ENCODE results near the gene MAGI2.

The MAGI2 gene

DNA sequence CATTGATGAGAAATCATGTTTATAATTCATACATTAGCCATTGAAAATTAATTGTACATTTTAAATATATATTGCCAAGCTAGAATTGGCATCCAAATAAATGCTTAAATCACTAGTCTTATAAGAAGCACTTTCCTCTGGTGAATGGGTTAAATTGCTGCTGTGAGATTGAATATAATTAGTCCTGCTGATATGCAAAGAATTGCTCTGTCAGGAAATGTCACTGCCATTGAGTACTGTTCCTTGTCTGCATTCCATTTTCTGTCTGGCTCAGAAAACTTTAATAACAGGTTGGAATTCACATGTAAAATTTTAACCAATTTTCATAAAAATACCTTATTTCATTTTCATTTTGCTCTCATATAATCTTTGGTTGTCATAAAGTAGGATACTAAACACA lies 589.1 kb downstream of the MAGI2 start:
- H3K4me3 ChIP-seq (ENCODE audit: low read length): no peak overlapping the region
- H3K4me1 ChIP-seq (ENCODE audit: control insufficient read depth, insufficient read depth, low read length): no peaks in the 10 kb centered on the region
- no peak overlapping the region for H3K27ac ChIP-seq (ENCODE audit: low read depth, low read length)
- H3K36me3 ChIP-seq (ENCODE audit: control insufficient read depth, insufficient read depth, low read length): no peaks in the 10 kb centered on the region
- H3K27me3 ChIP-seq (ENCODE audit: control insufficient read depth, insufficient read depth, low read length): no peaks in the 10 kb centered on the region
- H3K9ac ChIP-seq (ENCODE audit: low read length): no peak overlapping the region

DNA sequence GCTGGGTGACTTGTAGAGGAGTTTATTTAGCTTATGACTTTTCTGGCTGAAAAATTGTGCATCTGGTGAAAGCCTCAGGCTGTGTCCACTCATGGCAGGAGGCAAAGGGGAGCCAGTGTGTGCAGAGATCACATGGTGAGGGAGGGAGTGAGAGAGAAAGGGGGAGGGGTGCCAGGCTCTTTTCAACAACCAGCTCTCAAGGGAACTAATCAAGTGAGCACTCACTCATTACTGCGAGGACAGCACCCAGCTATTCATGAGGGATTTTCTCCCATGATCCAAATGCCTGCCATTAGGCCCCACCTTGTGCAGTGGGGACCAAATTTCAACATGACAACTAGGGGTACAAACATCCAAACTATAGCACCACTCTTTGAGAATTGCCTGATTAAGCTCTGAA lies 590.2 kb downstream of the MAGI2 start:
- H3K27ac ChIP-seq (ENCODE audit: low read depth, low read length): no peak overlapping the region
- H3K9ac ChIP-seq (ENCODE audit: low read length): no peak overlapping the region
- no peaks in the 10 kb centered on the region for H3K27me3 ChIP-seq (ENCODE audit: control insufficient read depth, insufficient read depth, low read length)
- no peaks in the 10 kb centered on the region for H3K4me1 ChIP-seq (ENCODE audit: control insufficient read depth, insufficient read depth, low read length)
- no peaks in the 10 kb centered on the region for H3K36me3 ChIP-seq (ENCODE audit: control insufficient read depth, insufficient read depth, low read length)
- H3K4me3 ChIP-seq (ENCODE audit: low read length): no peak overlapping the region

DNA sequence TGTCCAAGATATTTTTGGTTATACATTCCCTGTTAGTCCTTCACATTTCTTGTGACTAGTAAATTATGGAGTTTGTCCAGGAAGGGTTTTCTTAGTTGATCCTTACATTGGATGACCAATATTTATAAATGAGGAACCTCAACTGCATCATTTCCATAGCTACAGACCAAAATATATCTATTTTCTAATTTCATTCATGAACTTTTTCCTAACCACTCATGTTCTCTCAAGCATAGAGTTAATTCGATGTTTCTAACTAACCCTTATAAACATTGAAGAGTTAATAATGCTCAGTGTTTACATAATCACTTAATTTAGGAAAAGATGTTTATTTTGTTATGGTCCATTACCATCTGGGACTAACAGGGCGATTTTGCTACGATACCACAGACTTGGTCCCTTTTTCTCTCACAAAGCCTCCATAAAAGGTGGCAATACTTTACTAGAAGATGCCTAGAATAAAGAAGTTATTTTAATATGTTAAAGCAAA lies 591.0 kb downstream of the MAGI2 start:
- Histone ChIP-seq H3K27me3 (ENCODE audit: control insufficient read depth, insufficient read depth, low read length) (no peaks in the 10 kb centered on the region), H3K27ac (ENCODE audit: low read depth, low read length) (no peak overlapping the region), H3K4me3 (ENCODE audit: low read length) (no peak overlapping the region), H3K36me3 (ENCODE audit: control insufficient read depth, insufficient read depth, low read length) (no peaks in the 10 kb centered on the region), H3K9ac (ENCODE audit: low read length) (no peak overlapping the region), H3K4me1 (ENCODE audit: control insufficient read depth, insufficient read depth, low read length) (no peaks in the 10 kb centered on the region)

DNA sequence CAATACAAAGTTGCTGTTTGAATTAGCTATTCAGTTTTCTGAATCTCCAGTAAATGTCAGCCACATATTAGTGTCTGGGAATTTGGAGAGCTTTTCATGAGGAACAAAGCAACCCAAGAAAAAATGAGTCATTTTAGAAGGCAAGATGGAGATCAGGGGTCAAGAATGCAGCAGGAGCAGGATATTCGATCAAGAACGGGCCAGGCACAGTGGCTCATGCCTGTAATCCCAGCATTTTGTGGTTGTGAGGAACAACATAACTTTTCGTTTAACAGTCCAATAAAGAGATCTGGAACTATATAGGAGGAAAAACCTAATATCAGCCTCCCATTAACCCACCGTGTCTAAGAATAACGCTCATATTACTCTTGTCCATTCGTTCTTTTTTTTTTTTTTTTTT lies 600.5 kb downstream of the MAGI2 start:
- no peak overlapping the region for H3K4me3 ChIP-seq (ENCODE audit: low read length)
- H3K4me1 ChIP-seq (ENCODE audit: control insufficient read depth, insufficient read depth, low read length): no peaks in the 10 kb centered on the region
- H3K9ac ChIP-seq (ENCODE audit: low read length): no peak overlapping the region
- no peak overlapping the region for H3K27ac ChIP-seq (ENCODE audit: low read depth, low read length)
- no peaks in the 10 kb centered on the region for H3K36me3 ChIP-seq (ENCODE audit: control insufficient read depth, insufficient read depth, low read length)
- no peaks in the 10 kb centered on the region for H3K27me3 ChIP-seq (ENCODE audit: control insufficient read depth, insufficient read depth, low read length)

DNA sequence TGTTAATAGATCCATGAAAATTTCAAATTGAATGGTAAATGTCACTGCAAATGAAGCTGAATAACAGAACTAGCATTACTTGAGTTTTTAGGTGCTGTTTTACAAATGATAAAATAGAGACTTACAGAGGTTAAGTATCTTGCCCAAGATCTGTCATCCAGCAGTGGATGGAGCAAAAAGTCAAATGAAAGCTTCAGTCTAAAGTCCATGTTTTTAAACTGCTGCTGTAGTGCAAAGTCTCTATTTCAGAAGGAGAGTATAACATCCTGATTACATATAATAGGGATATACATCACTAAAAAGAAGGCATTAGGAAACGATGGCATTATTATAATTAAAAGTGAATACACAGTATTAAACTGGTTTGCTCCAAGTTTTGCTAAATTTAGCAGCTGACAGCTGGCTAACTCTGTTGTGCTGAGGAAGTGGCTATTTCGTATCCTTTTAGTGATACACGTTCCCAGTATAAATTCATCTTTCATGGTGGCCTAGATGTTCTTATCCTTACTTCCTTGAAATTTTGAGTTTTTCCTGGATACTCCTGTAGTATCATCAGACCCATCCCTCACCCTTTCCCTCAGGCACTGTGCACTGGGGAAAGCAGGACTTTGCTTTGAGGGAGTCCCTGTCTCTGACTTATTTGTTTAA lies 603.2 kb downstream of the MAGI2 start:
- Histone ChIP-seq H3K27me3 (ENCODE audit: control insufficient read depth, insufficient read depth, low read length) (no peaks in the 10 kb centered on the region), H3K4me3 (ENCODE audit: low read length) (no peak overlapping the region), H3K9ac (ENCODE audit: low read length) (no peak overlapping the region), H3K27ac (ENCODE audit: low read depth, low read length) (no peak overlapping the region), H3K36me3 (ENCODE audit: control insufficient read depth, insufficient read depth, low read length) (no peaks in the 10 kb centered on the region), H3K4me1 (ENCODE audit: control insufficient read depth, insufficient read depth, low read length) (no peaks in the 10 kb centered on the region)

DNA sequence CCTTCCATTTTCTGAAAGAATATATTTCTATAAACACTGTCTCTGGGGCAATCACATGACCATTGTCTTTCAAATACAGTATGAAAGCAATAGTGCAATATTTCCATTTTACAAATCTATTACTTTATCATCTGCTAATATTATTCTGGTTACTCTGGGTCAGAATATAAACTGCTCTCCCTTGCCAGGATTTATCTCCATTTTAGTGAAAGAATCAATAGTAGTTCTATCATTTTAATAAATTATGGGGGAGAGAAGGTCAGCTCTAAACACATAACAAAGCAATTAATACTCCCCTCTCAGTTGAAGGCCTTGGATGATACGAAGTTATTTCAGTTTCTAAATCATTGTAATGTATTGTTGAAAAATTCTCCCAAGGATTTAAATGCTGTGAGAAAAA lies 608.3 kb downstream of the MAGI2 start:
- H3K9ac ChIP-seq (ENCODE audit: low read length): no peak overlapping the region
- no peak overlapping the region for H3K4me3 ChIP-seq (ENCODE audit: low read length)
- no peak overlapping the region for H3K27ac ChIP-seq (ENCODE audit: low read depth, low read length)
- no peaks in the 10 kb centered on the region for H3K27me3 ChIP-seq (ENCODE audit: control insufficient read depth, insufficient read depth, low read length)
- no peaks in the 10 kb centered on the region for H3K4me1 ChIP-seq (ENCODE audit: control insufficient read depth, insufficient read depth, low read length)
- H3K36me3 ChIP-seq (ENCODE audit: control insufficient read depth, insufficient read depth, low read length): no peaks in the 10 kb centered on the region

DNA sequence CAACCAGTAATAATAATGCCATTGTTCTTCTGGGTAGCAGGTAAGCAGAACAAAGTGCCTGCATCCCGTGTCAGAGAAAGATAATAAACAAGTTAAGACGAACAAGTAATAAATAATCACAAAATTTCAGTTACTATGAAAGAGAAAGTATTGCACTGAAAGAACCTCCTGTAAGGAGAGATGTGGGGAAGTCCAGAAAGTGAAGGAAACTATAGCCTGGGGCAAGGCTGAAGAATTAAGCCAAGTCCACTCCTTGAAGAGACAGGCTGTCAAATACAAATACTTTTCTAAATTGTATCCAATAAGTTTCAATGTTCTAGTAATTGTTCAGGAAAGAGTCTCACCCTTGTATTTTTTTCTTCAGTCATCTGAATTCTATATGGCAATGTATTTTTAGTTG lies 611.4 kb downstream of the MAGI2 start:
- Histone ChIP-seq H3K9ac (ENCODE audit: low read length) (no peak overlapping the region), H3K36me3 (ENCODE audit: control insufficient read depth, insufficient read depth, low read length) (no peaks in the 10 kb centered on the region), H3K27me3 (ENCODE audit: control insufficient read depth, insufficient read depth, low read length) (no peaks in the 10 kb centered on the region), H3K27ac (ENCODE audit: low read depth, low read length) (no peak overlapping the region), H3K4me3 (ENCODE audit: low read length) (no peak overlapping the region), H3K4me1 (ENCODE audit: control insufficient read depth, insufficient read depth, low read length) (no peaks in the 10 kb centered on the region)

DNA sequence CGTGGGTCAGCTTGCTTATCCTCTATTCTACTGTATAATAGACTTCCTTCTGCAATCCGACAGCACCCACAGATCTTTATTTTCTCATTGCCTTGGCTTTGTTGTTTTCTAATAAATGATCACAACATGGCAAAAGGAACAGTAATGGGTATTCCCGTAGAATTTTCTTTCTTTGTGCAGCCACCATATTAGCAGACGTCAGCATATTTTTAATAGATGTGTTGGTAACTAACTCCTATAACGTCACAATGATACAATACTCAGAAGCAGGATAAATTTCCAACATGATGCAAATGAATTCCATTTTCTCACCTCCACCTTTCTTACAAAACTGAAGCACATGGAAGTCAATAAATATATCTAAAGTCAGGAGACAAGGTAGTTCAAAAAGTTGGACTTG lies 617.6 kb downstream of the MAGI2 start:
- Histone ChIP-seq H3K27me3 (ENCODE audit: control insufficient read depth, insufficient read depth, low read length) (no peaks in the 10 kb centered on the region), H3K36me3 (ENCODE audit: control insufficient read depth, insufficient read depth, low read length) (no peaks in the 10 kb centered on the region), H3K4me3 (ENCODE audit: low read length) (no peak overlapping the region), H3K27ac (ENCODE audit: low read depth, low read length) (no peak overlapping the region), H3K4me1 (ENCODE audit: control insufficient read depth, insufficient read depth, low read length) (no peaks in the 10 kb centered on the region), H3K9ac (ENCODE audit: low read length) (no peak overlapping the region)

DNA sequence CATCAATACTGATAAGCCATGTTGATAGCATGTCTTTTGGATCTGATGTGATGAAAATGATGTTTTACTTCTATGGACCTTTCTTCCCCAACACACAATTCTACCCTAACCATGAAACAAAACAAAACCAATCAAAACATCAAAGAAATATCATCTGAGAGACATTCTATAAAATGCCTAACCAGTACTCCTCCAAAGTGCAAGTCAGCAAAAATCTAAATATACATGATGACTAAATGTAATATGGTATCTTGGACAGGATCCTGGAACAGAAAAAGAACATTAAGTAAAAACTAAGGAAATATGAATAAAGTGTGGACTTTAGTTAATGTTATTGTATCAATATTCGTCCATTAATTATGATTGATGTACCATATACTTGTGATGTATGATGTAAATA lies 625.1 kb downstream of the MAGI2 start:
- no peak overlapping the region for H3K9ac ChIP-seq (ENCODE audit: low read length)
- no peak overlapping the region for H3K27ac ChIP-seq (ENCODE audit: low read depth, low read length)
- no peaks in the 10 kb centered on the region for H3K4me1 ChIP-seq (ENCODE audit: control insufficient read depth, insufficient read depth, low read length)
- H3K4me3 ChIP-seq (ENCODE audit: low read length): no peak overlapping the region
- H3K27me3 ChIP-seq (ENCODE audit: control insufficient read depth, insufficient read depth, low read length): no peaks in the 10 kb centered on the region
- H3K36me3 ChIP-seq (ENCODE audit: control insufficient read depth, insufficient read depth, low read length): no peaks in the 10 kb centered on the region

DNA sequence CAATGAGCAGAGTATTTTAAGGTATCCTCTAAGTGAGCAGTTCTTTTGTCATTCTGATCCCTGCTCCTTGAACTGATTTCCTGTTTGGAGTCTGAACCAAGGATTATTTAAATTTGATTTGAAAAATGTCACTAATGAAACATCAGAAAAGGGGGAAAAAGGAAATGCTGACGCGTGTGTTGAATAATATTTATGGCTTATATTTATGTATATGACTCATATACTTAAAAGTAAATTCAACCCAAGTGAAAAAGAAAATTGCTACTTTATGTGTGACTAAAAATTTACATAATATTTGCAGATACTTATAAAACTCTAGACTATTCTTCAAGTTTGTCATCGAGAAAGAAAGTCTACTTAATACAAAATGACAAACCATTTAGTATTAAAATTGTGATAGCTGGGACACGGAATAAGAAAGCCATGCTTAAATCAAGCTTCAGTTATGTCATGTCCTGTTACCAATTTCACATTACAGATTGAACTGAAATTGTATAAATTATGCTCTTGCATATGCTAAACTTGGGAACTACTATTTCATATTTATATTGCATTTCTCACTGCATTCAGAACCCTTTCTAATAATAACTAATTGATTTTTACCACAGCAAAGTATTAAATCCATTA lies 649.9 kb downstream of the MAGI2 start:
- Histone ChIP-seq H3K27me3 (ENCODE audit: control insufficient read depth, insufficient read depth, low read length) (no peaks in the 10 kb centered on the region), H3K4me3 (ENCODE audit: low read length) (no peak overlapping the region), H3K4me1 (ENCODE audit: control insufficient read depth, insufficient read depth, low read length) (no peaks in the 10 kb centered on the region), H3K36me3 (ENCODE audit: control insufficient read depth, insufficient read depth, low read length) (no peaks in the 10 kb centered on the region), H3K9ac (ENCODE audit: low read length) (no peak overlapping the region), H3K27ac (ENCODE audit: low read depth, low read length) (no peak overlapping the region)

DNA sequence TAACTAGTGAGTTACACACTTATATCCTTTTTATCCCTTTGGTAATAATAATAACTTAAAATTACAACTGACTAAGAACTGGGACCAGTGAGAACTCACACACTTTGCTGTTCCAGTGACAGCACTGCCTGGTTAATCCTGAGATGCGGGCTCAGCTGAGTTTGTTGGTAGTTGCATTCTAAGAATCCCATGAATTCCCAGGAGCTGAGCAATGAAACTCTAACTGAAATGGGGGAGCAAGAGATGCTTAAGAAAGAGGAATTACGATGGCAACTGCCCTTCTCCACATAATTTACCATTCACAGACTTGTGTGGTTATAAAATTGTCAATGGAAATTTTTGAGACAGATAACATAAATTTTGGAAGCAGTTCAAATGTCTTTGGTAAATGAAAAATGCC lies 659.4 kb downstream of the MAGI2 start:
- Histone ChIP-seq H3K36me3 (ENCODE audit: control insufficient read depth, insufficient read depth, low read length) (no peaks in the 10 kb centered on the region), H3K27me3 (ENCODE audit: control insufficient read depth, insufficient read depth, low read length) (no peaks in the 10 kb centered on the region), H3K4me1 (ENCODE audit: control insufficient read depth, insufficient read depth, low read length) (no peaks in the 10 kb centered on the region), H3K27ac (ENCODE audit: low read depth, low read length) (no peak overlapping the region), H3K9ac (ENCODE audit: low read length) (no peak overlapping the region), H3K4me3 (ENCODE audit: low read length) (no peak overlapping the region)

DNA sequence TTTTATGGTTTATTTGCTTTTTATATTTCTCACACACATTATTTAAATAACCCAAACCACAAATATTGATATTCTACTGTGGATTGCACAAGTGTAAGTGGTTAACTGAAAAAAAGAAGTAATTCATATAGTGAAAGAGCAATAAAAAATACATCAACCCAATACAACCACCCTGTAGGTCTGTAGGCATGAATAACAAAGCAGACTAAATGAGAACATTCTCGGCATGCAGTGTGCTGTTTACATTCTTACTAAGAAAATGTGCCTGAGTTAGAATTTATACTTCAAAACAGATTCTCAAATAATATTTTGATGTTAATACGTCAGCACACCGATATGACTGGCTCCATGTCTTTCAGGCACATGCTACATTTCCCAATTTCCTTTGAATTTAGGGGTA lies 660.8 kb downstream of the MAGI2 start:
- Histone ChIP-seq H3K9ac (ENCODE audit: low read length) (no peak overlapping the region), H3K27ac (ENCODE audit: low read depth, low read length) (no peak overlapping the region), H3K4me3 (ENCODE audit: low read length) (no peak overlapping the region), H3K4me1 (ENCODE audit: control insufficient read depth, insufficient read depth, low read length) (no peaks in the 10 kb centered on the region), H3K36me3 (ENCODE audit: control insufficient read depth, insufficient read depth, low read length) (no peaks in the 10 kb centered on the region), H3K27me3 (ENCODE audit: control insufficient read depth, insufficient read depth, low read length) (no peaks in the 10 kb centered on the region)

DNA sequence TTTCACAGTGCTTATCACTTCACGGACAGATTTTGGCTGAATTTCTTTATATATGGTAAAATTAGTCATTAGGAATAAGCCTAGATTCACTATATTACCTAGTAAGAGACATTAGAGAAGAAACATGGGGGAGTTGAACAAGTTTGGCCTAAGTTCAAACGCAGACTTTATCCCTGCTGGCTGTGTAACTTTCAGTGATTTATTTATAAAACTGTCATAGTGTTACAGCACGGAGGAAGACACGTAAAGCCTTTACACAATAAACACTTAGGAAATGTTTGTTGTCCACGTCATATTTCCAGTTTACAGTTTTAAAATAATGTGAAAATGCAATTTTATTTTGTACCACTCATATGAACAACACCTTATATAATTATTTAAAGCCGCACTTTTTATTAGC lies 661.5 kb downstream of the MAGI2 start:
- Histone ChIP-seq H3K27me3 (ENCODE audit: control insufficient read depth, insufficient read depth, low read length) (no peaks in the 10 kb centered on the region), H3K4me1 (ENCODE audit: control insufficient read depth, insufficient read depth, low read length) (no peaks in the 10 kb centered on the region), H3K27ac (ENCODE audit: low read depth, low read length) (no peak overlapping the region), H3K4me3 (ENCODE audit: low read length) (no peak overlapping the region), H3K36me3 (ENCODE audit: control insufficient read depth, insufficient read depth, low read length) (no peaks in the 10 kb centered on the region), H3K9ac (ENCODE audit: low read length) (no peak overlapping the region)

Measured in rectal smooth muscle tissue (tissue), 1 donor.